Fibroblast of peridontal ligament (primary cell): Measurements from ENCODE around the gene FAM83C.

Experiments used
- DNase-seq: peaks from one replicate; pipeline ENCODE4 v3.0.0-alpha.2; 2010; ENCODE audit errors: extremely low read depth

The FAM83C gene

GRCh38 chr20:35299780-35300179, 7.6 kb upstream of the FAM83C start:
- DNase-seq, result no peak

- DNase-seq, result no peak
Observed at GRCh38 chr20:35298264-35298663, 6.0 kb upstream of the FAM83C start.

GRCh38 chr20:35297740-35298139, 5.5 kb upstream of the FAM83C start:
- no peak for DNase-seq

- no peak for DNase-seq
Observed at GRCh38 chr20:35297155-35297554, 4.9 kb upstream of the FAM83C start.

GRCh38 chr20:35296101-35296554, 3.9 kb upstream of the FAM83C start:
- DNase-seq, result no peak

GRCh38 chr20:35295674-35296073, 3.4 kb upstream of the FAM83C start:
- DNase-seq, result no peak

GRCh38 chr20:35295058-35295457, 2.8 kb upstream of the FAM83C start:
- DNase-seq, result no peak

- no peak for DNase-seq
Observed at GRCh38 chr20:35294293-35294685, 2.1 kb upstream of the FAM83C start.

- no peak for DNase-seq
Observed at GRCh38 chr20:35293303-35294292, 1.4 kb upstream of the FAM83C start.

GRCh38 chr20:35292504-35293285, 470 bp upstream of the FAM83C start:
- no peak for DNase-seq

GRCh38 chr20:35290887-35291417, 1.3 kb downstream of the FAM83C start:
- no peak for DNase-seq

- no peak for DNase-seq
Observed at GRCh38 chr20:35290186-35290886, 1.9 kb downstream of the FAM83C start.

- DNase-seq, result no peak
Observed at GRCh38 chr20:35288325-35289060, 3.7 kb downstream of the FAM83C start.

GRCh38 chr20:35287509-35288324, 4.5 kb downstream of the FAM83C start:
- DNase-seq, result no peak

- DNase-seq, result no peak
Observed at GRCh38 chr20:35286899-35287508, 5.2 kb downstream of the FAM83C start.

- no peak for DNase-seq
Observed at GRCh38 chr20:35286077-35286898, 5.9 kb downstream of the FAM83C start.

- DNase-seq, result no peak
Observed at GRCh38 chr20:35285806-35286076, 6.5 kb downstream of the FAM83C start.

- DNase-seq, result no peak
Observed at GRCh38 chr20:35284992-35285805, 7.0 kb downstream of the FAM83C start.
